Activated T-cell treated with anti-CD3 and anti-CD28 coated beads, Interleukin-2, amount 50 U/mL, for 48 hours (primary cell): ENCODE results near the gene B4GALNT4.
"Not testable (repeated sequence)": the region's sequence is repeated elsewhere in the genome, so short reads cannot be mapped to it uniquely, and the experiment has no call there.

ENCODE experiments used
- DNase-seq, 2 experiments: peaks; one replicate each; pipeline ENCODE4 v3.0.0-alpha.2; 2020

B4GALNT4 gene

DNA sequence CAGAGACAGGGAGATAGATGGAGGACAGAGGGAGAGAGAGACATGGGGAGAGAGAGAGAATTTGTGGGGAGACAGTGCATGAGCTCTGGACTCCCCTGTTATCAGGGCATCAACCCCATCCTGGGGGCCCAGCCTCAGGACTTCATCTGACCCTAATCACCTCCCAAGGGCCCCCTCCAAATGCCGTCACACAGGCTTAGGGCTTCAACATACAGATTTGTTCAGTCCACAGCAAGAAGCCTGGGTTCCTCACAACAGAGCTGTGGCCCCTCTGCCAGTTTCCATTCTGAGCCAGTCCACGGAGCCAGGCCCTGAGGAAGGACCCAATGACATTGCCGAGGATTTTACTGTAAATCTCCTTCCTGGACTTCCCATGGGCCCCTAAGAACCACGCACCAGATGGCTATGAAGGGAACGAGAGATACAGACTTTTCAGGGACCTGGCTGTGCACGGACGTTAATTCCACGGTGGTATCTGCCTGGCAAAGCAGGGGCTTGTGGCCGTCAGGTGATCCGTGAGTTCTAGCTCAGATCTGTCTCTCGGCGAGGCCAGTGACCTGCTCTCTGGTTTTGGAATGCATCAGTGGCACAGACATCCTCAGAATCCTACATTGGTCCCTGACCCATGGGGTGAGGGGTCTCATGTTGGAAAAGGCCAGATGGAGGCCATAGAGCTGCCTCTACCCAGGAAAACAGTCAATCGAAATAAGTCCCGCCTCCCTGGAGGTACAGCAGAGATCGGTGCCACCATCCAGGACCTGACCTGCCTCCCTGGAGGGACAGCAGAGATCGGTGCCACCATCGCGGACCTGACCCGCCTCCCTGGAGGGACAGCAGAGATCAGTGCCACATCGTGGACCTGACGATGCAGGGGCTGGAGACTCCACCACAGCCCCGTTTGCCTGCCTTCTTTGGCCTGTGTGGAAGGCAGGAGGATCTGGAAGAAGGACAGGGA, 8.7 kb upstream of the B4GALNT4 start:
- DNase-seq: no peak

- DNase-seq: no peak
These were observed 6.5 kb upstream of the B4GALNT4 start for GRCh38 chr11:362642-363442.

GRCh38 chr11:363443-363805, 5.9 kb upstream of the B4GALNT4 start:
- not testable (repeated sequence) for DNase-seq

DNA sequence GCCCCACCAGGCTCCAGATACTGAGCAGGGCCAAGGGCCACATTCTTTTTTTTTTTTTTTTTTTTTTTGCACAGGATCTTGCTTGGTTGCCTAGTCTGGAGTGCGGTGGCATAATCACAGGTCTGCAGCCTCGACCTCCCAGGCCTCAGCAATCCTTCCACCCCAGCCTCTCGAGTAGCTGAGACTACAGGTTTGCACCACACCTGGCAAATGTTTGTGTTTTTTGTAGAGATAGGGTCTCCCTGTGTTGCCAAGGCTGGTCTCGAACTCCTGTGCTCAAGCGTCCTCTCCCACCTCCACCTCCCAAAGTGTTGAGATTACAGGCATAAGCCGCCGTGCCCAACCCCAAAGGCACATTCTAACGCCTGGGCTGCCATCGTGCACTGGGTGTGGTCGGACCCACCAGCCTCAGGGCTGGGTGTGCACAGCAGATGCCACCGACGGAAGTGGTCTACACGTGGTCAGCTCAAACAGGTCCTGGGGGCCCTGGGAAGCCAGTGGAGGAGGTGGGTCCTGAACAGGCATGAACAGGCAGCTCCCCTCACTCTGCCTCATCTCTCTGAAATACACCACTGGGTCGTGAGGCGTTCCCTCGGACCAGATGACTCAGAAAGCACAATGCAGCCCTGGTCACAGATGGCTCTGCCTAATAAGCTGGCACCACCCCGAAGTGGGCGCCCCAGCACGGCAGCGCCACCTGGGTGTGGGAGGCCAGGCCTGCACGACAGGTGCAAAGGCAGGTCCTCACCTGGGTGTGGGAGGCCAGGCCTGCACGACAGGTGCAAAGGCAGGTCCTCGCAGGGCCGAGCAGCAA, 5.1 kb upstream of the B4GALNT4 start:
- peak; percentile 70 to 73 for DNase-seq

DNA sequence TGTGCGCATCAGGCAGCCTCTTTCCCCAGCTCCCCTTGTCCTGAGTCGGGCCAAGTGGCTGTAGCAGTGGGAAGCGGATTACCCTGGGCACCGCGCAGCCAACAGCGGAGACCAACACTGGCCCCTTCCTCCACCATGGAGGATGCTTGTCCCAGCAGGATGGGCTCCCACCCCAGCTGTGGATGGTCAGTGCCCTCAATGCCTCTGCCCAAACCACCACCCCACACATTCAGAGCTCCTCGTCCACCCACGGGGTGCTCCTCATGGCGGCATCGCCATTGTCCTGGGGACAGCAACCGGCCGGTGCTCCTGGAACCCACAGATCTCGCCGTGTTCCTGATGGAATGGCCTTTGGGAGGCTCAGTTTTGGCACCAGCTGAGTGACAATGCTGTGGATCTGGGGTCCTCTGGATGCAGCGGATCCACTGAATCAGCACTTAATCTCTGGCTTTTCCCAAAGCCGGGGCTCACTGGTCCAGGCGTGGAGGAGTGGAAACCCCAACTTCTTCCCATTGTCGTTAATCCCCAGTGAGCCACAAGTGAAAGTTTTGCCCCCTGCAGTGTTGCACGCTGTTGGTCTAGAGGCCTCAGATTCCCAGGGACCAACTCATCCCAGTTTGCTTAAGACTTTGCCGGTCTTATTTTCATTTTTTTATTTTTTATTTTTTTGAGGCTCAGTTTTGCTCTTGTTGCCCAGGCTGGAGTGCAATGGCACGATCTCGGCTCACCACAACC, 4.1 kb upstream of the B4GALNT4 start:
- no peak for DNase-seq

DNA sequence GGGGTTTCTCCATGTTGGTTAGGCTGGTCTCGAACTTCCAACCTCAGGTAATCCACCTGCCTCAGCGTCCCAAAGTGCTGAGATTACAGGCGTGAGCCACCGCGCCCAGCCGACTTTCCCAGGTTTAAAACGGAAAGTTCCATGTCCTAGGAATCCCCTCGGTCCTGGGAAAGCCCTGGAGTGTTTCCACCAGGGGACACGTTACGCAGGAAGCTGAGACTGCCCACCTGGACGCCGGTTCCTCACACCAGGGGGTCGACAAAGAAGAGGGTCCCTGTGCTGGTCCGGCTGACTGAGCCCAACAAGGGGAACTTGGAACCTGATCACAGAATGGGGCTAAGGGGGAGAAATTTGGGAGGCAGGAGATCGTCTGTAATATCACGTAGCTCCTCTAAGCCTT, 3.5 kb upstream of the B4GALNT4 start:
- DNase-seq: no peak

GRCh38 chr11:367956-368413, 1.3 kb upstream of the B4GALNT4 start:
- no peak for DNase-seq

GRCh38 chr11:368414-369335, 624 bp upstream of the B4GALNT4 start:
- DNase-seq: no peak

GRCh38 chr11:370070-370941, 1.0 kb downstream of the B4GALNT4 start:
- DNase-seq: no peak

GRCh38 chr11:371051-371450, 1.8 kb downstream of the B4GALNT4 start:
- no peak for DNase-seq

- DNase-seq: no peak
These were observed 2.7 kb downstream of the B4GALNT4 start for GRCh38 chr11:371716-372590.

DNA sequence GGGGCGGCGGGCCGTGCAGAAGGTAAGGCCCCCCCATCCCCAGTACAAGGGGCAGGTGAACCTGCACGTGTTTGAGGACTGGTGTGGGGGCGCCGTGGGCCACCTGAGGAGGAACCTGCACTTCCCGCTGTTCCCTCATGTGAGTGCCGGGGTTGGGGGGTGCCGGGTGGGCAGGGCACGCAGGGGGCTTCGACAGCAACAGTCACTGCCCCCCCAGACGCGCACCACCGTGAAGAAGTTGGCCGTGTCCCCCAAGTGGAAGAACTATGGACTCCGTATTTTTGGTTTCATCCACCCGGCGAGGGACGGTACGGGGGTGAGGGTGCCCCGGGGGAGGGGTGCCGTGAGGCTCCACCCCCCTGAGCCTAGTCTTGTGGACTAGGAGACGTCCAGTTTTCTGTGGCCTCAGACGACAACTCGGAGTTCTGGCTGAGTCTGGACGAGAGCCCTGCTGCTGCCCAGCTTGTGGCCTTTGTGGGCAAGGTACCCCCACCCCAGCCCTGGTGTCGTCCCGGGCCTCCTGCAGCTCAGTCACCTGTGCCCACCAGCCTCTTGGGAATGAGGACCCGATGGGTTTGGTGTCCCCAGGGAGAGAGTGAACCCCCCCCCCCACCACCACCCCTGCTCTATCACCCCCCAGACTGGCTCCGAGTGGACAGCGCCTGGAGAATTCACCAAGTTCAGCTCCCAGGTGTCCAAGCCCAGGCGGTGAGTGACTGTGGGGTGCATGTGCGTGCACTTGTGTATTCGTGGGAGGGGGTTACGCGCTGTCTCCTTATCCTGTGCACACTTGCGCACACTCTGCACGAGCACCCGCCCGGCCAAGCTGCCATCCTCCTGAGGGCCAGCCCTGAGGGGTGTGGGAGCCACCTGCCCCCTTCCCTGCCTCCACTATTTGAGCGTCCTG, 3.8 kb downstream of the B4GALNT4 start:
- no peak for DNase-seq

DNA sequence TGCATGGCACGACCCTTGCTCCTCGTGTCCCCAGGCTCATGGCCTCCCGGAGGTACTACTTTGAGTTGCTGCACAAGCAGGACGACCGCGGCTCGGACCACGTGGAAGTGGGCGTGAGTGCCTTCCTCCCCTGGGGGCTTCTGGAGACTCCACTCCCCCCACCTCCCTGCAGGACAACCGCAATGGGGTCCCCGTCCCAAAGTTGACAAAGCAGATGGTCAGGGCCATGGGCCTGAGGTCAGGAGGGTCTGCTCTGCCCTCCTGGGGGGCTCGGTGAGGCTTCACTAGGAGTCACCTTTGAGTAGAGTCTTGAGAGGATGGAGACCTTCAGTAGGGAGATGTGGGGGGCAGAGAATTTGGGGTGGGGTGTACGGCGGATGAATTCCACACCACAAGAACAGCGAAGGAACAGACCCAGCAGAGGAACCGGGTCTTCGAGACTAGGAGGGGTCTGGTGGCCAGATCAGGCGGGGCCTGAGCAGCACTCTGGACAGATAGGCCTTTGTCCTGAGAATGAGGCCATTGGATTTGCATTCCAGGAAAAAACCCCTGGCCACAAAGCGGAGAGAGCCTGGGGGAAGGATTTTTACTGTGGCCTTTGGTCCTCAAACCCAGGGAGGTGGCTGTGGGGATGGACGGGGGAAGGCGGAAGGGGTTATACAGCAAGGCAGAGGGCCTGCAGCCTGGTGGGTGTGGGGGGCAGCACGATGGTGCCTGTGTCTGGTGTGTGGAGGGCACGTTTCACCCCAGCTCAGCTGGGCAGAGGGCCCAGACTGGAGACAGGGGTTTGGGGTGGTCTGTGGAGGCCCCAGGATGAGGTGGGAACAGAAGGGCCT, 4.6 kb downstream of the B4GALNT4 start:
- no peak for DNase-seq

DNA sequence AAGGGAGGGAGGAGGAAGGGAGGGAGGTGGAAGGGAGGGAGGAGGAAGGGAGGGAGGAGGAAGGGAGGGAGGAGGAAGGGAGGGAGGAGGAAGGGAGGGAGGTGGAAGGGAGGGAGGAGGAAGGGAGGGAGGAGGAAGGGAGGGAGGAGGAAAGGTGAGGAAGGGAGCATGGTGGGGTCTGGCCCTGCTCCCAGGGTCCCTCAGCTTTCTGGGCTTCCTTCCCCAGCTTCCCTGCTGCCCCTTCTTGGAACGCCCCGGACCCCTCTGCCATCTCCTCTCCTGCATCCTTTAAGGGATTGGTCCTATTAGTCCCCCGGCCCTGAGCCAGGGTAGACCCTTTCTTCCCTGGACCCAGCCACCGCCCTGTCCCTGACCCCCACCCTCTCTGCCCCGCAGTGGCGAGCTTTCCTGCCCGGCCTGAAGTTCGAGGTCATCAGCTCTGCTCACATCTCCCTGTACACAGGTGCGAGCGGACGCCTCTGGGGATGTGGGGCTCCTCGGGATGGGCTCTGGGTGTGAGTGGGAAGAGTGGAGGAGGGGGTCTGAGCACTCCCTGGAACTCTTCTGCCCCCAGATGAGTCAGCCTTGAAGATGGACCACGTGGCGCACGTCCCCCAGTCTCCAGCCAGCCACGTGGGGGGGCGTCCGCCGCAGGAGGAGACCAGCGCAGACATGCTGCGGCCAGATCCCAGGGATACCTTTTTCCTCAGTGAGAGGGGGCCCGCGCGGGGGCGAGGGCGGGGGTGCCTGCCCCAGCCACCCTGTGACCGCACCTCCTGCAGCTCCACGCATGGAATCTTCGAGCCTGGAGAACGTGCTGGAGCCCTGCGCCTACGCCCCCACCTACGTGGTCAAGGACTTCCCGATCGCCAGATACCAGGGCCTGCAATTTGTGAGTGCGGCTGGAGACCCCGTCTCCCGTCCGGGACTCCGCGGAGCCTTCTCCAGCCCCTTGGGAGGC, 6.0 kb downstream of the B4GALNT4 start:
- DNase-seq: no peak

GRCh38 chr11:376531-377173, 7.4 kb downstream of the B4GALNT4 start:
- no peak for DNase-seq
